ENCODE measurements around the gene ITPR2.
"Not testable (repeated sequence)": the region's sequence is repeated elsewhere in the genome, so short reads cannot be mapped to it uniquely, and the experiment has no call there.

ITPR2 gene

DNA sequence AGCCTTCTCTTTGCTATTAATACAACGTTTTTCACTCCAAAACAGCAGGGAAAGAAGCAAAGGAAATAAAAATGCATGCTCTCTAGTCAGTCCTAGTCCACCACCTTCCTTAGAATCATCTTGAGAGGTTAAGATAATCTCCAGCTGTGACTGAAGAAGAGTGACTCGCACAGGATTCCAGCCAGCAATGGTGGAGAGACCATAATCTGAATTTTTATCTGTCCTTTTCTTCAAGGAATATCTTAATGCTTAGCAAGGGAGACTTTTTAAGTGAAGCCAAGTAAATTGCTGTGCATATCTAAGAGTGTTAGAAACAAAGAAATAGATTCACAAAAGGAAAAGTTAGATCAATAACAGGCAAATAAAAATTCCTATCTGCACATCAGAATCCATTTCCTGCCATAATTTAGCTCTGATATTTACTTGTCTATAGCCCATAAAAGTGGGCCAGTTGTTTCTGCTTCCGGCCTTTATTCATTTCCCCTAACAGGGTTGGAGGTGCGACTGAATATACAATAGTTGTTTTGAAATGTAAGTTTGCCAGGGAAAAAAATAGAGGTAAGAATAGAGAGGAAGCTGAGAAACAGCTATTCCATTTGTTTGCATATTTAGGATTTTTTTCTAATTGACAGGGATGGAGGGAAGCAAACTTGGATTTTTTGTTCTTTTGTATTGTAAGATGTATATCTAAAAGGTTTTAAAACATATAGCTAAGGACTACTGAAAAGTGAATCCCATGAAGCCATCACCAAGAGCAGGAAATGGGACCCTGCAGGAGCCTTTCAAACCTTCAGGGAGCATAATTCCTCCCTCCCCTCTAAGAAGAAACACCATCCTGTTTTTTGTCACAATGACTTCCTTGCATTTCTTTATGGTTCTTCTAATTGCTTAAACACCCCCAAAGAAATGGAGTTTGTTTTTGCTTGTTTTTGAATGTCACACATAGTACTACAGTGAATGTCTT lies 154.0 kb downstream of the ITPR2 start:
- DNase-seq (ENCODE audit: low read depth in 2 of 2): no peak

DNA sequence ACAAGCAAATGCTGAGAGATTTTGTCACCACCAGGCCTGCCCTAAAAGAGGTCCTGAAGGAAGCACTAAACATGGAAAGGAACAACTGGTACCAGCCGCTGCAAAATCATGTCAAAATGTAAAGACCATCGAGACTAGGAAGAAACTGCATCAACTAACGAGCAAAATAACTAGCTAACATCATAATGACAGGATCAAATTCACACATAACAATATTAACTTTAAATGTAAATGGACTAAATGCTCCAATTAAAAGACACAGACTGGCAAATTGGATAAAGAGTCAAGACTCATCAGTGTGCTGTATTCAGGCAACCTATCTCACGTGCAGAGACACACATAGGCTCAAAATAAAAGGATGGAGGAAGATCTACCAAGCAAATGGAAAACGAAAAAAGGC lies 161.5 kb downstream of the ITPR2 start:
- DNase-seq (ENCODE audit: low read depth in 2 of 2): not testable (repeated sequence)

DNA sequence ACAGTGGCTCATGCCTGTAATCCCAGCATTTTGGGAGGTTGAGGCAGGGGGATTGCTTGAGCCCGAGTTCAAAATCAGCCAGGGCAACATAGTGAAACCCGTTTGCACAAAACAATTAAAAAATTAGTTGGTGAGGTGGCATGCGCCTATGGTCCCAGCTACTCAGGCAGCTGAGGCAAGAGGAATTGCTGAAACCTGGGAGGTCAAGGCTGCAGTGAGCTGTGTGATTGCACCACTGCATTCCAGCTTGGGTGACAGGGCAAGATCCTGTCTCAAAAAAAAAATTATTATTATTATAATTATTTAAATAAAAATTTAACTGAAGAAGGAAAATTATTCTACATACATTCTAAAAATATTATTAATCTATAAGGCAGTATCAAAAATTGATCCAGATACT lies 164.1 kb downstream of the ITPR2 start:
- DNase-seq (ENCODE audit: low read depth in 2 of 2): no peak

GRCh38 chr12:26668230-26668629 lies 164.8 kb downstream of the ITPR2 start:
- no peak for DNase-seq (ENCODE audit: low read depth in 2 of 2)

GRCh38 chr12:26666286-26666685 lies 166.7 kb downstream of the ITPR2 start:
- DNase-seq (ENCODE audit: low read depth in 2 of 2): no peak

GRCh38 chr12:26661399-26661798 lies 171.6 kb downstream of the ITPR2 start:
- no peak for DNase-seq (ENCODE audit: low read depth in 2 of 2)

GRCh38 chr12:26659930-26660329 lies 173.1 kb downstream of the ITPR2 start:
- DNase-seq (ENCODE audit: low read depth in 2 of 2): no peak

DNA sequence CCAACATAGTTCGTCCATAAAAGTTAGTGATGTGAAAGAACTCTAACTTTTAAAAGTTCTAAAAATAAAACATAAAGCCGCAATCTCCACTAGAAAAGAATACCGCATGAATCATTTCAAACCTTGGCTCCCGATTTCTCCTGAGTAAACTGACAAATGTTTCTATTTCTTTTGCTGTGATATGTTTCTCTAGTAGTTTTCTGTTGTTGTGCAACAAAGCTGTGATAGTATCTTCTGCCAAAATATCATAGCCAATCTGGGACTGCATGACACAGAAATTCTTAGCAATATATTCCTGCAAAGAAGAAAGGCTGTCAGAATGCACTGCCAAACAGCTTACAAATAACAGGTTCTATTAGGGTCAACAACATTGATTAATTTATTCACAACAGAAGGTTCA lies 174.0 kb downstream of the ITPR2 start:
- DNase-seq (ENCODE audit: low read depth in 2 of 2): no peak

GRCh38 chr12:26654623-26655022 lies 178.4 kb downstream of the ITPR2 start:
- no peak for DNase-seq (ENCODE audit: low read depth in 2 of 2)

GRCh38 chr12:26651566-26652188 lies 181.3 kb downstream of the ITPR2 start:
- peak in 1 of 2 donors; percentile 38 for DNase-seq (ENCODE audit: low read depth in 2 of 2)

GRCh38 chr12:26651036-26651435 lies 182.0 kb downstream of the ITPR2 start:
- DNase-seq (ENCODE audit: low read depth in 2 of 2): no peak

GRCh38 chr12:26648999-26649398 lies 184.0 kb downstream of the ITPR2 start:
- no peak for DNase-seq (ENCODE audit: low read depth in 2 of 2)

DNA sequence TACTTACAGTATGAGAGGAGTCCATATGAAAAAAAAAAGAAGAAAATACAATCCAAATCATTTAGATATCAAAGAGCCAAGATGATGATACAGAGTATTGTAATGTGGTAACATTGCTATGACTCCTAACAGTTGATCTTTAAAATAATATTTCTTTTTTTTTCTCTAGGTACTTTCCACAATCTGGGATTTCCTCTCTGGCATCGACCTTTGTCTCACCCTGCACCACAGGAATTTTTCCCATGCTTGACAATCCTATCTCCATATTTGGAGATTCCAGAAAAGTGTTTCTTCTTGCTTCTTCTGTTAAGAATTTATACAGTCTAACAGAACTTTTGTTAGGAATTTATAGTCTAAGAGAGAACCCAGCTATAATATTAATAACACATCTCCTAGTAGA lies 184.4 kb downstream of the ITPR2 start:
- no peak for DNase-seq (ENCODE audit: low read depth in 2 of 2)

DNA sequence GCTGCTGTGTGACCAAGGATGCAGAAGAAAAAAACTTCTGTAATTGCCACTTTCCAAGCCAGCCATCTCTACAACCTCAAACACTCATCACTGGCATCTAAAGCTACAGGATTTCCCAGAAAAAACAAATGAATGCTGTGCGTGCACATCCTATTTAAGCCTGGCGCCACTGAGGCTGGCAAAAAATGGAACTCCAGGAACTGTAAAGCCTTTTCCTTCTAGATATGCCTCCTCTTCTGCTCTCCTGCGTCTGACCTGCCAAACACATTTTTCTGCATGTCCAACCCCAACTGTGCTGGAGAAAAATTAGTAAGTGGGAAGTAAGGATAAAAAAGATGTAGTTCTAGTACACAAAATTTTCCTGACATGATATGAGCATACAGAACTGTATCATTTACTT lies 184.9 kb downstream of the ITPR2 start:
- no peak for DNase-seq (ENCODE audit: low read depth in 2 of 2)

- DNase-seq (ENCODE audit: low read depth in 2 of 2): no peak
These were observed 185.9 kb downstream of the ITPR2 start for GRCh38 chr12:26647088-26647487.

GRCh38 chr12:26646571-26646970 lies 186.4 kb downstream of the ITPR2 start:
- DNase-seq (ENCODE audit: low read depth in 2 of 2): no peak

GRCh38 chr12:26644376-26644775 lies 188.6 kb downstream of the ITPR2 start:
- DNase-seq (ENCODE audit: low read depth in 2 of 2): not testable (repeated sequence)

GRCh38 chr12:26643532-26644315 lies 189.3 kb downstream of the ITPR2 start:
- no peak for DNase-seq (ENCODE audit: low read depth in 2 of 2)

DNA sequence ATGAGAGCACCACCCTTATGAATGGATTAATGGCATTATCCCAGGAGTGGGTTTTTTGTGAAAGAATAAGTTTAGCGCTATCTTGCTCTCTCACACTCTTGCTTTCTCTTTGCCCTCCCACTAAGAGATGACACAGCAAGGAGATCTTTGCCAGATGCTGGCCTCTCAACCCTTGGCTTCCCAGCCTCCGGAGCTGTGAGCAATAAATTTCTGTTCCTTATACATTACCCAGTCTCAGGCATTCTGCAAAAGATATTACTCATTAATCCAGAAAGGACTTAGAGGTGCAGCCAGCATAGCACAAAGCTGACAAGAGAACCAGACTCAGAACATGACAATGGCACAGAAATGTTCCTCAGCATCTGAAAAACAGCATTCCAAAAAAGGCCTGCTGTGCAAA lies 190.6 kb downstream of the ITPR2 start:
- no peak for DNase-seq (ENCODE audit: low read depth in 2 of 2)

DNA sequence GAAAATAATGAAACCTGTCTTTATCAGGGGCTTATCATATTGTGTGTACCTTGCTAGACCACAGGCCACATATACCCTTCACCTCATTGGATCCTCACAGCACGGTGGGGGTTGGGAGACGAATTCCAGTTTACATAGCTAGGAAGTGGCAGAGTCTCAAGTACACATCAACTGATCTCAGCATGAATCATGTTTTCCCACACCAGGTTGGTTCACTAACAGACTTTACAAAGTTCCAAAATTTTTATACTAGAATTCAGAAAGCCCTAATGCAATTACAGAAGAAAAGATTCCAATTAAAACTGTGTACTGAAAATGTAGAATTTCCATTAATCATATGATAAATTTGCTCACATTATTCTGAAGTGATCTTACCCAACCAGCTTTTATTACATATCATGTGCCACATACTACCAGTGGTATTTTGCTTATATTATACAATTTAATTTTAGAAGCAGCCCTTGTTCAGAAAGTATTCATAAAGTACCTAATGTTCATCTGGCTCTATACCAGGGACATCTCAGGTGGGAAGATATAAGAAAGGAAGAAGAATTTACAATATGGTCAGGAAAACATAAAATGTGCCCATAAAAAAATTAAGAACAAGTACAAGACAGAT lies 196.2 kb downstream of the ITPR2 start:
- no peak for DNase-seq (ENCODE audit: low read depth in 2 of 2)

DNA sequence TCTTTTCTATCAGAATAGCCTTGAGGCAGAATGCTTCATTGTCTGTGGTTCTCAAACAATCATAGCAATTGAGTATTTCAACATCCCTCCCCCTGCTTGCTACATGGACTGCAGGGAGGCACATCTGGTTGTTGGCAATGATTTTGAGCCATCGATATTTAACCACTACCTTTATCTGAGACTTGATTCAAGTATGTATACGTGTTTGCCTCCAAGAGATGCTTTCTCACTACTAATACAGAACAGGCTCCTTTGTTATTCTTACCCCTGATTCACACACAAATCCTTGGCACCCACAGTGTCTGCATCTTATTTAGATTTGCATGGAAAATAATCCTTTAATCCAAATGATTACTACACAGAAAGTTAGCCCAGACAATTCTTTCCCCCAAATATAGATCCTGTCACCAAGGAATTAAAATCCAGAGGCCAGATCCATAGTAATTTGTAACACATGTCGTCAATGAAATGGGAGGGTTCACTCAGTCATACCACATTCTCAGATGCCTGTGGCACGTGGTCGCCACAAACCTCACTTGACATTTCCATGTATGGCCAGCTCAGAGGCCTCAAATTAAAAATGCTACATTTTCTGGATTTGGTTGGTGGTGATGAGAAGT lies 199.3 kb downstream of the ITPR2 start:
- no peak for DNase-seq (ENCODE audit: low read depth in 2 of 2)
